Umbilical cord (tissue), 2 donors: ENCODE measurements around the gene METTL4. TPM values are rescaled to one million over a fixed set of nuclear protein-coding genes. Genes with fewer than 3 reads are reported as not detected.

Experiments used
- DNase-seq: peaks from one replicate; pipeline ENCODE4 v3.0.0-alpha.2; 2015; ENCODE audit warnings: low spot score
- total RNA-seq: library from RNA; depleted of rRNA; stranded (reverse); fragments of >200 nt; gene quantifications from one replicate; pipeline ENCODE4 v1.2.3, GENCODE V29; 2014; ENCODE audit warnings: low replicate concordance; ENCODE audit not compliant: insufficient read depth

Gene METTL4
- total RNA-seq, result 12.5 TPM

GRCh38 chr18:2571200-2572170 lies at the start of gene METTL4, which contains the start of gene NDC80:
Gene METTL4 (minus strand): TSS chr18:2571505. CDS start chr18:2567216, 4,289 bp downstream.
Gene NDC80 (plus strand): TSS chr18:2571557. CDS start chr18:2572986, 1,429 bp downstream.
- peak; percentile 94 for DNase-seq

- DNase-seq, result no peak
These were observed 46.7 kb upstream of the METTL4 start for GRCh38 chr18:2618009-2618408.

GRCh38 chr18:2617401-2617998 lies 46.2 kb upstream of the METTL4 start:
- DNase-seq, result no peak

GRCh38 chr18:2612996-2613395 lies 41.7 kb upstream of the METTL4 start:
- no peak for DNase-seq

- DNase-seq, result no peak
These were observed 39.2 kb upstream of the METTL4 start for GRCh38 chr18:2610549-2610948.

GRCh38 chr18:2609604-2610003 lies 38.3 kb upstream of the METTL4 start:
- no peak for DNase-seq

GRCh38 chr18:2606335-2606734 lies 35.0 kb upstream of the METTL4 start:
- no peak for DNase-seq

- DNase-seq, result no peak
These were observed 31.5 kb upstream of the METTL4 start for GRCh38 chr18:2602844-2603243.

GRCh38 chr18:2597639-2598038 lies 26.3 kb upstream of the METTL4 start:
- DNase-seq, result no peak

GRCh38 chr18:2590303-2590702 lies 19.0 kb upstream of the METTL4 start:
- no peak for DNase-seq

- no peak for DNase-seq
These were observed 18.2 kb upstream of the METTL4 start for GRCh38 chr18:2589345-2590068.

- DNase-seq, result peak; percentile 73
These were observed 17.5 kb upstream of the METTL4 start for GRCh38 chr18:2588666-2589344.

- DNase-seq, result no peak
These were observed 16.5 kb upstream of the METTL4 start for GRCh38 chr18:2587788-2588187.

- no peak for DNase-seq
These were observed 2.1 kb upstream of the METTL4 start for GRCh38 chr18:2573408-2573807.

GRCh38 chr18:2572892-2573291 lies 1.6 kb upstream of the METTL4 start:
- DNase-seq, result no peak

- no peak for DNase-seq
These were observed 865 bp upstream of the METTL4 start for GRCh38 chr18:2572171-2572569.

GRCh38 chr18:2570772-2571199 lies 519 bp downstream of the METTL4 start:
- peak; percentile 73 for DNase-seq

- no peak for DNase-seq
These were observed 1.7 kb downstream of the METTL4 start for GRCh38 chr18:2569338-2570207.

- no peak for DNase-seq
These were observed 2.7 kb downstream of the METTL4 start for GRCh38 chr18:2568605-2569004.

GRCh38 chr18:2568129-2568528 lies 3.2 kb downstream of the METTL4 start:
- DNase-seq, result no peak
